SK-N-MC (cell line): ENCODE data around the gene SMIM29.

Experiments
- EZH2 ChIP-seq: fragments of 200-600 bp; sonication (generic); IDR thresholded peaks from one replicate; pipeline ENCODE4 v1.6.1; 2017; ENCODE audit warnings: antibody characterized with exemption
- POLR2AphosphoS5 ChIP-seq: IDR thresholded peaks from 2 replicates; pipeline ENCODE4 v1.6.1; 2012; ENCODE audit warnings: mild to moderate bottlenecking, low read depth, low read length, borderline replicate concordance

DNA sequence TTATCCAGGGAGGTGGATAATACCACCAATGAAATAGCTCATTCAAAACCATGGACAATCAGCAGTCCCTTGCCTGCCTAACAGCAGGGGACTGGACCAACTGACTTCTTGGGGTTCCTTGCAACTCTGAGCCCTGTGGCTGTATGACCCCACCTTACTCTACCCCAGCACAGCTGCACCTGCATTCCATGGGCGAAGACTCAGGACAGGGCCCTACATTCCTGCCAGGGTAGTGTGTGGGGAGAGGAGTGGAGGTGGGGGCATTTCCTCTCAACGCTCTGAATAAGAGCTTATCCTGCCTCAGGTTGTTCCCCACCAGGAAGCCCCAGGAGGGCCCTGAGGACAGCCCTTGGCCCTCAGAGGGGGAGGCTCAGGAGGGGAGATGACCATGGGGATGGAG is 42.9 kb downstream of the SMIM29 start:
- TF ChIP-seq POLR2AphosphoS5 (no peak), EZH2 (no peak)
